RPMI7951 (cell line): Measurements from ENCODE around the gene MAP2K7. TPM values are rescaled to one million over a fixed set of nuclear protein-coding genes. Genes with fewer than 3 reads are reported as not detected.
"Not testable (repeated sequence)": the region's sequence is repeated elsewhere in the genome, so short reads cannot be mapped to it uniquely, and the experiment has no call there.

Experiments
- DNase-seq: peaks from one replicate; pipeline ENCODE4 v3.0.0-alpha.2; 2012; ENCODE audit warnings: low read depth
- total RNA-seq: library from RNA; depleted of rRNA; stranded (reverse); fragments of >200 nt; shearing (Covaris generic); gene quantifications from 2 replicates; pipeline ENCODE4 v1.2.3, GENCODE V29; 2014; rRNA removed

Gene MAP2K7
- 5.0 and 6.4 TPM in 2 replicates for total RNA-seq

DNA sequence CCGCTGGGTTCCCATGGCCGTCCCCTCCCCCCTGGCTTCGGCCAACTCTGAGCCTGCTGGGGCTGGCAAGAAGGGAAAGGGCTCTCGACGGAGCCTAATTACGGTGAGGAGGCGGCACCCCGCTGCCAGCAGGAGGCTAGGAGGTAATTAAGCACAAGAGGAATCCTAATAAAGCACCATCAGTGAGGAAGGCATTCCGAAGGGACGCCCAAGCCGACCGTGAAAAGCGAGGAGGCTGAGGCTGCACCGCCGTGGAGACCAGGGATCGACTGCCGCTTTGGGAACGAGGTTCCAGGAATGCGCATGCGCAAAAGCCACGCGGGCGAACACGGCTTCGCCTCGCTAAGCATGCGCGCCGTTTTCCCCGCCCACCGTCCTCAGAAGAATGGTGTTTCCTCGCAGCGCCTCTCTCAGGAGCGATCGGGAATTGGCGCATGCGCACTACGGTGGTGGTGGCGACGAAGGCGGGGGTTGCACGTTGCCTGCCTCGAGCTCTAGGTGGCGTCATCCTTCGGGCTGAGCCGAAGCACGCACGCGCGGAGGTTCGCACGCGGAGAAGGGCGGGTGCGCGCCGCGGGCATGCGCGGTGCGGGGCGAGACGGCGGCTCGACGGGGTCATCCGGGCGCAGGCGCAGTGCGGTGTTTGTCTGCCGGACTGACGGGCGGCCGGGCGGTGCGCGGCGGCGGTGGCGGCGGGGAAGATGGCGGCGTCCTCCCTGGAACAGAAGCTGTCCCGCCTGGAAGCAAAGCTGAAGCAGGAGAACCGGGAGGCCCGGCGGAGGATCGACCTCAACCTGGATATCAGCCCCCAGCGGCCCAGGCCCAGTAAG, at the start of gene MAP2K7:
Gene MAP2K7 (plus strand): TSS at position 634 of the 830 bp plus-strand sequence. CDS start 68 bp downstream, at position 702.
- DNase-seq = peak; percentile 97

DNA sequence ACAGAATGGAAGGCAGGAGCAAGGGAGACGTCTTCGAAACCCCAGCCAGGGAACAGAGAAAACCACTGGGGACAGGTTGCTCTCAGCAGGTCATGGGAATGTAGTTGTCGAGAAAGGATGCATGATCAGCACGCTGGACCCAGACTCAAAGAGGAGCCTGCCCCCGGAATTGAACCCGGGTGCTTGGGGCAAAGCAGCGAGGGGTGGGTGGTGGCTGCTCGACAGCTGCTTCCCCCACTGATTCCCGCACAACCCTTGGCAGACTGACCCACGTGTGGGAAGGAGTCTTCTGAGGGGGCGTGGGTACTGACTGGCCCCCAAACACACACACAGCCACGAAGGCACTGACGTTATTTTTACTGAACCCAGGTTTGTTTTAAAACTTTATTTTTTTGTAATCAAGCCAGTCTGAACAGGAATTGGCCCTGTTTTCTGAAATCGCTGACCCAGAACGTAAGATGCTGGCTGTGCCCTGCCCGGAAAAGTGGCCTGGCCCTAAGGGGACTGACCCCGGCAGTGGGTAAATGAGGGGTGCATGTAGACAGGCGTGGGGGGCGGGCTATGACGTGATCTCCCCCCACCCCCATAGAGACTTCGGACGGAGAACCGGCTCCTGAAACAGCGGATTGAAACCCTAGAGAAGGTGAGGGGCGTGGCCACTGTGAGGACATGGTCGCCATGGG, 48.1 kb upstream of the MAP2K7 start:
- DNase-seq = no peak

DNA sequence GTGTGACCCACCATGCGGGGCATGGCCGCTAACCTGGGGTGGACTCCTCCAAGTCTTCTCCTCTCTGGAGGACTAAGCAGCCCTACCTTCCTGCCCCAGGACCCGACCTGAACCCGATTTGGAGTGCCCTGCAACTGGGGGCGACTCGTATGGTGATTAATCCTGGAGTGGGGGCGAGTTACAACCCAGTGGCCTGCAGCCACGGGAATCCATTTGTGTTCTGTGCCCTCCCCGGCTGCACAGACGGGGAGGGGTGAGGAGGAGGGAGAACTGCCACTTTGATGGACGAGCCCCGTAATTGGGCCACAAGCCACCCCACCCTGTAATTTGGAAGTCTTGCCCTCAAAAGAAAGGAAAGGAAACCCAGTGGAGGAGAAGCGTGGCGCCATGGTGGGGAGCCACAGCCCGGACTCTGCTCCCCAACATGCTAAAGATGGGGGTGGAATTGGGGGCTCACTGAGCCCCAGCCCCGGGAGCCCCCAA, 47.5 kb upstream of the MAP2K7 start:
- DNase-seq = no peak

DNA sequence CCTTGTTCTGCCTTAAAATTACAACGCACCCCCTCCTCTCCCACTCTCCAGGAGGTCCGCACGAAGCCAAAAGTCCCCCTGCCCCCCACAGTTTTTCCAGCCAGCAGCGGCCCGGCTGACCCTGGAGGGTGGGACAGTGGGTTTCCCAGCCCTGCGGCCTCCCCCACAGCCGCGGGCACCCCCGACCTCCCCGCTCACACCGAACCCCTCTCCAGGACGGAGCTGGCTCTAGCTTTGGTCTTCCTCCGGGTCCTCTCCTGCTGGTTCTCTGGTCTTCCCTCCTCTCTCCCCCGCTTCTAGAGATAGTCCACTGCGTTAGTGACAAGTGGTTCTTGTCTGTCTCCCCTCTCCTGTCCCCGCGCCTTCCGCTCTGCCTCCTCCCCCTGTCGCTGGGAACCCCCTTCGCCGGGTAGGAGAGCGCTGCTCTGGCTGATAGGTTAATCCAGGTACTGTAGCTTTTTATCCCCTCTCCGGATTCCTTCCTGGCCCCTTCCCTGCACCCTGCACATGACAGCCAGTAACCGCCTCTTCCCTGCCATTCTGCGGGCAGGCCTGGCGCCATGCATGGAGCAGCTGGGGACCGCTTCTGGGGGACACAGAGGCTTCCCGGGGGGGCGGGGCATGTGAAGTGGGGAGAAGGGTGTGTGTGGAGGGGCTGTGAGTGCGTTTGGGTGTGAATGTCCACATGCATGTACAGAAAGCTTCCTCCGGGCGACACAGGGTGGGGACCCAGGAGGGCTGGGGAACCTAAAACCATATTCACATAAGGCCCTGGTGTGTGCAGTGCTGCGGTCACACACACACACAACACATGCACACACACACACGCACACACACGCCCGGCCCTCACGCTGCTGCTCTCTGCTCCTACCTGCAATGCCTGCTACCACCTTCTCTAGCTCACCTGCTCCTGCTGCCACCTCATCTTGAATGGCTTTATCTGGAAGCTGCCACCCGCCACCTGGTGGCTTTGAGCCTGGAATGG, 46.7 kb upstream of the MAP2K7 start:
- DNase-seq = no peak

DNA sequence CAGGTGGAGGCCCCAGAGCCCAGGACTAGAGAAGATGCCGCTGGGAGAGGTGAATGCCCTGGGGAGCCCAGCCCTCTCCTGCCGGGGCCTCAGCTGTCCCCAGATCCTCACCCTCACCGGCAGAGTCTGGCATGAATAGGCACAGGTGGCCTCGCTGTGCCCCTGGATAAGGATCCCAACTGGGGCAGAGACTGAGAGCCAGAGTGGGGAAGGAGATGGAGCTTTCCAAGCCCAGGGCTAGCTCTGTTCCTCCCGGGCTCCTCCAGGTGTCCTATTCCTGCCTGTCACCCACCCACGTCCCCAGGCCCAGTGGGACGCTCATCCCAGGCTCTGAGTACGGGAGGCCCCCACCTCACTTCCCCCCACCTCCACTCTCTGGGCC, 46.0 kb upstream of the MAP2K7 start:
- DNase-seq = no peak

DNA sequence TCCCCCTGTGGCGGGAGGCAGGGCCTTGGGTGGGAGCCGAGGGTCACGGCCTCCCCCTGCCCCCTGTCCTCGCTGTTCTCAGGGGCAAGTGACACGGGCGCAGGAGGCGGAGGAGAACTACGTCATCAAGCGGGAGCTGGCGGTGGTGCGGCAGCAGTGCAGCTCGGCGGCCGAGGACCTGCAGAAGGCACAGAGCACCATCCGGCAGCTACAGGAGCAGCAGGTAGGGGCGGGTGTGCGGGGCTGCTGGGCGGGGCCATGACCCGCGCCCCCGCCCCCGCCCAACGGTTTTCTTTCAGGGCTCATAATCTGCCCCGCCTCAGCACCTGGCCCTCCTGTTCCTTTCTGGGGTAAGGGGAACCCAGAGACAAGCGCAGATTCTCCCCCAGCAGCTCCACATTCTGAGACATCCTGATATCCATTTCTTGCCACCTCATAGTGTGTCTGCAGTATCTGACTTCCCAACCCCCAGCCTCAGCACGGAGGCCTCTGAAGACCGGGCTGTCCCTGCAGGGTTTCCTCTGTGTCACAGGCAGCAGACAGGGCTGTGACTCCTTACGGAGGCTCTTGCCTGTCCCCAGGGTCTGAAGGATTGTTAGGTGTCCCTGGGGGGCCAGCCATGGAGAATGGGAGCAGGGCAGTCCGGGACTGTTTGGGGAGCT, 45.4 kb upstream of the MAP2K7 start:
- no peak for DNase-seq

DNA sequence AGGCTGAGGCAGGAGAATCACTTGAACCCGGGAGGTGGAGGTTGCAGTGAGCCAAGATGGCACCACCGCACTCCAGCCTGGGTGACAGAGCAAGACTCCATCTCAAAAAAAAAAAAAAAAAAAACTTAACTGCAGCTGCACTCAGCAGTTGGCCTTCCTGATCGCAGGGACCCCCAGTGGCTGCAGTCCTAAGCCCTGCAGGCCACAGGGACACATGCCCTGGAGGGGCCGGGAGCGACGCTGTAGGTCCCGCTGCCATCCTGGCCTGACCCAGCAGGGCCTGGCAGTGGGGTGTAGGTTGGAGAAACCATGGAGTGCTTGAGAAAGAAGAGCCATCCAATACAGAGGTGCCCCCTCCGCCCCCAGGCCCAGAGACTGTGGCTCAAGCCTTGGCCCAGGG, 44.6 kb upstream of the MAP2K7 start:
- not testable (repeated sequence) for DNase-seq

DNA sequence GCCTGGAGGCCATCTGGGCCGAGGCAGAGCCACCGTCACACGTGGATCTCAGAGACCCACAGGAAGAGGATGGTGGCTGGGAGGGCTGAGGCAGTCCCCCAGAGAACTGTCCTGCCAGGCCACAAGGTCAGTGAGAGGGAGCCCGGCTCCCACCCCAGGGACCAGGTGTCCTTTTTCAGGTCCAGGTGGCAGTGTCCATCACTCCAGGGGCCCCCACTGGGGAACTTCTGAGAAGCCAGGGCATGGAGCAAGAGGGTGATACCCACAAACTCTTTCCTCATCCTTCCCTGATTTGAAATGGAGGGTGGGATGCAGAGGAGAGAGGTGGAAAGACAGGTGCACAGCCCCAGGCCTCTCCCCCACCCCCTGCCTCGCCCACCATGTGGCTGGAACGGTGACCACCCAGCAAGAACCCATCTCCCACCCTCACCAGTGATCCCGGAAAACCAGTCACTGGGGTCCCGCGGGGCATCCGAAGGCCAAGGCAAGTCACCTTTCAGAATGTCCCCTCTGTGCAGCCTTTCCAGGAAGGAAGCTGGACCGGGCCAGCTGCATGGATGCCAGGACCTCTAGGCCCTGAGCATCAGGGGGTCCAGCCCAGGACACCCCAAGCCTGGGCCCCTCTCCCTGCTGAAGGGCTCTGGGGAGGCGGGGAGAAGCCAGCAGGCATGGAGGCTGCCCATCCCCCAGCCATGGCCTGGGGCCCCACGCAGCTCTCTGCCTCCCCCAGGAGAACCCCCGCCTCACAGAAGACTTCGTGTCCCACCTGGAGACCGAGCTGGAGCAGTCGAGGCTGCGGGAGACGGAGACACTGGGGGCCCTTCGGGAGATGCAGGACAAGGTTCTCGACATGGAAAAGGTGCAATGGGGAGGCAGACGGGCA, 43.6 kb upstream of the MAP2K7 start:
- no peak for DNase-seq

DNA sequence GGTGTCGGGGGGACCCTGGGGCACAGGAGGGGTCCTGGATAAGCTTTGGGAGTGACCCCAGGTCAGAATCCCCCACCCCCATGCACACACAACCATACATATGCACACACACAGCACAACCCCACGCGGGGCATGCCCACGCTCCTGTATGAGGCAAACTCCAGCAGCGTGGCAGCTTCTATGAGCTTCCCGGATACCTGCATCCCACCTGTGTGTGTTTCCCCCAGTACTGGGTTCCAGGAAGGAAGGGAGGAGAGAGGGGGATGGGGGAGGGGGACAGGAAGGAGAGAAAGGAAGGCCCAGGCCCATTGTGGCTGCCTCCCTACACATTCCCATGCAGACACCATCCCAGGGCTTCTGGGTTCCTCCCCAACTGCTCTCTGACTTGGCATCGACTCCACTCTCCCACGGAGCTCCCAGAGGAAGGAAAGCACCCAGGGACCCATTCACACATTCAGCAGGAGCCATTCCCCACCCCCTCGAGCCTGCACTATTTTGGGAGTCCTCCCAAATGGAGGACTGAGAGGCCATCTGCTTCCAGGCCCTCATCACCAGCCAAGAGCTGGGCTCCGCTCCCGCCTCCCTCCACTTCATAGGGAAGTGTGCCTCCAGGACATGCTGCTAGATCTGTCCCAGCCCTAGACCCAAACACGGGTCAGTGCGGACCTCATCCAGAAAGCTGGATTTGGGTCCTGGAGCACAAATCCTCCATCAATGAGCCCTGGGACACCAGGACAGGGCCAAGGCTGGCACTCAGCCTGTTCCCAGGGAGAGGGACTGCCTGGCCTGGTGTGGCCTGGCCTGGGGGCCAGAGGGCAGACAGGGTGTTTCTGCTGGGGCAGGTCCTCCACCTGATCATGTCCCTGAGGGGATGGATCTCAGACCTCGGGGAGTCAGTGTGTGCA, 42.7 kb upstream of the MAP2K7 start:
- no peak for DNase-seq

DNA sequence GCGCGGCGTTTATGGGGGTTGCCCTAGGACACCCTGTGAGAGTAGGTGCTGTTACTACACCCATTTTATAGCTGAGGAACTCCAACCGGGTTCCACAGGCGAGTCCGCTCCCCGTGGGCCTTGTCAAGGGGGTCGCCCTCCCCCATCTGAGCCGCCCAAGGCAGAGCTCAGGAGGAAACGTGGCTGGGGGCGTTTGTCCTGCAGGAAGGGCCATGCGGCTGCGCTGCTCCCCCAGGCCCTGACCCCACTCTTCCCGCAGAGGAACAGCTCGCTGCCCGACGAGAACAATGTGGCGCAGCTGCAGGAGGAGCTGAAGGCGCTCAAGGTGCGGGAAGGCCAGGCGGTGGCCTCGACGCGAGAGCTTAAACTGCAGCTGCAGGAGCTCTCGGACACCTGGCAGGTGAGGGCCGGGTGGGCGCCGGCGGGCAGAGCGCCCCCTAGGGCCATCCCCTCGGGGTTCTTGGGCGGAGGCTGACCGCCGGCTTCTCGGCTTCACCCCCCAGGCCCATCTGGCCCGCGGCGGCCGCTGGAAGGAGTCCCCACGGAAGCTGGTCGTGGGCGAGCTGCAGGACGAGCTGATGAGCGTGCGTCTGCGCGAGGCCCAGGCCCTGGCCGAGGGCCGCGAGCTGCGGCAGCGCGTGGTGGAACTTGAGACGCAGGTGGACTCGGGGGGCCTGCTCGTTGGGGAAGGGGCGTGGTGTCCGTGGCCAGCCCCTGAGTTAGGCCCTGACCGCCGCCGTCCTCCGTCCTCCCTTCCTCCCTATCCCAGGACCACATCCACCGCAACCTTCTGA, 41.9 kb upstream of the MAP2K7 start:
- no peak for DNase-seq

DNA sequence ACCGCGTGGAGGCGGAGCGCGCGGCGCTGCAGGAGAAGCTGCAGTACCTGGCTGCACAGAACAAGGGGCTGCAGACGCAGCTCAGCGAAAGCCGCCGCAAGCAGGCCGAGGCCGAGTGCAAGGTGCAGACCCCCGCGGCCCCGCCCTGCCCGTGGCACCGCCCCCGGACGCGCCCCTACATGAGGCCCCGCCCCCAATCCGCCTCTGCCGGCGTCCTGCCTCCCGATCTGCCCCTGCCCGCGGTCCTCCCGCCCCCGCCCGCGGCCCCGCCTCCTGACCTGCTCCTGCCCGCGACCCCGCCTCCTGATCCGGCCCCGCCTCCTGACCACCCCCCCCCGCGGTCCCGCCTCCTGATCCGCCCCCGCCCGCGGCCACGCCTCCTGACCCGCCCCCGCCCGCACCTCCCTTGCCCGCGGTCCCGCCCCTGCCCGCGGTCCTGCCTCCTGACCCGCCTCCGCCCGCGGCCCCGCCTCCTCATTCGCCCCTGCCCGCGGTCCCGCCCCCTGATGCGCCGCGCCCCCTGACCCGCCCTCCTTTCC, 41.2 kb upstream of the MAP2K7 start:
- DNase-seq = no peak

DNA sequence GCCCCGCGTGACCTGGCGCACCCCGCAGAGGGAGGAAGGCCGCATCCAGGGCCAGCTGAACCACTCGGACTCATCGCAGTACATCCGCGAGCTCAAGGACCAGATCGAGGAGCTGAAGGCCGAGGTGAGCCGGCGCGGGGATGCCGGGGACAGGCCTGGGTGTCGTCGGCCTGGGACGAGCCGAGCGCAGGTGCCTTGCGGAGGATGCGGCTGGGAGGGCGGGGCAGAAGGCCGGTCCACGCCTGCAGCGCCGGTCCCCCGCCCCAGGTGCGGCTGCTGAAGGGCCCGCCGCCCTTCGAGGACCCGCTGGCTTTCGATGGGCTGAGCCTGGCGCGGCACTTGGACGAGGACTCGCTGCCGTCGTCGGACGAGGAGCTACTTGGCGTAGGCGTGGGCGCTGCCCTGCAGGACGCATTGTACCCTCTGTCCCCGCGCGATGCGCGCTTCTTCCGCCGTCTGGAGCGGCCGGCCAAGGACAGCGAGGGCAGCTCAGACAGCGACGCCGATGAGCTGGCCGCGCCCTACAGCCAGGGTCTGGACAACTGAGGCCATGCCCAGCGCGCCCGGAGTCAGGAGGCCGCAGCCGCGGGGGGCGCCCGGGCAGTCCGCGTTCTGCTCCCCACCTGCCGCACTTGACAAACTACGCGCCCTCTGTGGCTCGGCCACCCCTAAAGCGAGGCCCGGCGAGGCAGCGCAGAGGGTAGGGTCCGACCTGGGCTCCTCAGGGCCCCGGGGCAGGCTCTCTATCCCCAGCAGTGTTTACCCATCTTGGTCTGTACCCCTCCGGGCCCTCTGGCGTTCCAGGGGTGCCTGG, 40.3 kb upstream of the MAP2K7 start:
- DNase-seq = no peak

DNA sequence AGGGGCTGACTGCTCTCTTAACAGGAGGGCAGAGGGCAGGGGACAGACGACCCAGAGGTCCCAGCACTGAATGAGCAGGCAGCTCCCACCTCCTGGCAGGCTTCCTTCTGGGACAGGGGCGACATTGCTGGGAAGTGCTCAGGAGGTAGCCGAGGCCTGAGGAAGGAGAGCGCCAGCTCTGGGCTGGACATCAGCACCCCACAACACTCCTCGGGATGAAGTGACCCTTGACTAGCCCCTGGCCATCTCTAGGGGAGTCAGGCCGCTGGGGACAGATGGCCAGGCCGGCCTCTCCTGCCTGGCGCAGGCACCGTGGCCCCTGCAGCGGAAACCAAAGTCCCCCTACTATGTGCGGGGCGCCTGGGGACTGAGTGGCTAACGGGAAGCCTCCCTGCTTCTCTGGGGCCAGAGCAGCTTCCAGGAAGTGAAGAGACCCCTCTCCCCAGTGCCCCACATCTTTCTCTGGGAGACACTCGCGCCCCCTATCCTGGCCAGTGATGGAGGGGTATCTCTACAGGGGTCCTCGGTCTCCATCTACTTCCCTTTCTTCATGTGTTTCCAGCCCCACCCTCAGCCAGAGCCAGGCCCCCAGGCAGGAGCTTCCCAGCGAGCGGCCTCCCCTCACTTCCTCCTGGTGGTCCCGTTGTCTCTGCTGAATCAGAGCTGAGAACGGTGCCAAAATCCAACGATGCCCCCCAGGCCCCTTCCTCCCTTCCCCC, 39.5 kb upstream of the MAP2K7 start:
- no peak for DNase-seq

DNA sequence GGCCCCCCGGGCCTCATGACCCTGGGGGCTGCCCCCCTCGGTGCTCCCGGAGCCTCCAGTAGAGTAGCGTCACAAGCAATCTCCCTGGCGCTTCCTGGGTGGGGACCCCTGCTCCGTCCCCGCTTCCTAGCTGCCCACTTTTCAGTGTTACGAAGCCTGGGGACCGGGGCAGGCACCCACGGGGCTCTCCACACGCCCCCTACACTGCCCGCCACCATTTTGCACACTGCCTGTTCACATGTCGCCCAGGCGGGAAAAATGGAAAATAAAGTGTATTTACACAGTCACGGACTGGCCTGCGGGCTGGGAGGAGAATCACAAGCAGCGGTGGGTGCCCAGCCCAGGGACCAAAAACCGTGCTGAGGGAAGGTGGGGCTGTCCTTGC, 39.0 kb upstream of the MAP2K7 start:
- no peak for DNase-seq

DNA sequence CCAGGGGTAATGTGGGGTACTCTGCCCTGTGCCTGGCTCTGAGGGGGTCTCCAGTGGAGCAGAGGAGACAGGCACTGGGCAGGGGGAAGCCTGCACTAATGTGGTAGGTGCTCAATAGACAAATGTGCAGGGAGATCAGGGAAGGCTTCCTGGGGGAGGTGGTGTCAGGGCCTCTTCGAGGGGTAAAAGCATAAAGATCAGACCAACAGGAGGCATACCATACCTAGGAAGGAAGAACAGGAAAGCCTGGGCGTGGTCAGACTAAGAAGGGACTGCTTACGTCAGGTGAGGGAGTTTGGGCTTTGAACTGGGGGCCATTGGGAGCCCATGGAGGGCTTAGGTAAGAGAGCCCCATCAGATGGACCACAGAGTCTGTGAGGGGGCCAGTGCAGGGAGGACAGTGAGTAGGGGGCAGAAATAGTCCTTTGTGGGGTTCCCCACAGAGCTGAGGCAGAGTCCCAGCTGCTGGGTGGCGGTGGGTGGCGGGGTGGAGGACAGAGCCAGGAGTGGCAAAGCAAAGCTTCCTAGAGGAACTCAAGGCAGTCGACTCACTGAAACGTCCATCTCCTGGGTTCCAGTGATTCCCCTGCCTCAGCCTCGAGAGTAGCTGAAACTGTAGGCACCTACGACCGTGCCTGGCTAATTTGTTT, 38.3 kb upstream of the MAP2K7 start:
- no peak for DNase-seq
